ENCODE results near the gene CYP27B1. TPM values are rescaled to one million over a fixed set of nuclear protein-coding genes. Genes with fewer than 3 reads are reported as not detected.

The CYP27B1 gene
- total and polyA plus RNA-seq, 10 of the 15 experiments (the other 5 are each of a cell fraction or from before 2014, with no cell fraction given): 0.10 to 2.7 (median 1.1) TPM

DNA sequence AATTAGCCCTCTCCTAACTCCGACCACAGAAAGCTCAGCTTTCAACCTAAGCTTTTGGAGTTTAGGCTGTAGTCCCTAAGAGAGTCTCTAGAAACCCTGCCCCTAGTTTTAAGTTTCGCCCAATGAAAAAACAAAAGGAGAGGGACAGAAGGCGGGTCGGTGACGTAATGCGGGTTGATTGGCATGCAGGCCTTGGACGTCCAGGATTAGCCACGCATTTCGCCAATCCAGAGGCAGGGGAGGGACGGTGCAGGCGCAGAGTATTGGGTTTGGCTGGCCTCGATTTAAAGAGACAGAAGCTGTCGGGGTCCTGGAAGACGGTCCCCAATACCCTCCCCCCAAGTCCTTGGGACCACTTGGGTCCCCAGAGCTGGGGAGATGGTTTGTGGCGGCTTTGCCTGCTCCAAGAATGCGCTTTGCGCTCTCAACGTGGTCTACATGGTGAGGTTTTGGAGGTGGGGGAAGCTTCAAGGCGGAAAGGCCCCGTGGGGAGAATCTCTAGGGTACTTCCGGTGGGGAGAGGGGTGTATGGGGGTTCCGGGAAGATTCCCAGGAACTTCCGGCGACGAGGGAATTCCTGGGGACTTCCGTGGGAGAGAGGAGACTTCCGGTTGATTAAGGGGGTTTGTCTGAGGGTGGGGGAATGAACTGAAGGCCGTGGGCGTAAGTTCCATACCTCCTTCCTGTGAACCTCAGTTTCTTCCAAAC is 21.9 kb downstream of the CYP27B1 start, which contains the start of gene TSPAN31 (continued):
- TF ChIP-seq EGR1 (IDR thresholded peaks at IDR 0.05; ENCODE audit: borderline replicate concordance in 1 of 2, low read depth in 2 of 2, low read length in 2 of 2) (peak in 1 of 2 experiments; percentile 61; a peak in 1 of 3 replicates), BMI1 (IDR thresholded peaks at IDR 0.05; ENCODE audit: borderline replicate concordance) (no peak), PAX8 (IDR thresholded peaks at IDR 0.05) (no peak), NRF1 (conservative IDR thresholded peaks at IDR 0.05; ENCODE audit: low read depth, low read length) (peak; percentile 43; the same call in 1 of the 2 replicates), ZZZ3 (IDR thresholded peaks at IDR 0.05; ENCODE audit: control insufficient read depth, insufficient read length, low read depth) (no peak), NR2F1 (conservative IDR thresholded peaks at IDR 0.05) (no peak; the same call in 1 of the 2 replicates), SRF (IDR thresholded peaks at IDR 0.05; ENCODE audit: low read depth in 2 of 2, low read length in 2 of 2) (no peak), USF2 (IDR thresholded peaks at IDR 0.05; ENCODE audit: borderline replicate concordance, low read depth, low read length) (no peak), NFYB (IDR thresholded peaks at IDR 0.05; ENCODE audit: insufficient read depth, low read depth, low read length) (peak; percentile 98), NBN (IDR thresholded peaks at IDR 0.05) (no peak), BHLHE40 (IDR thresholded peaks at IDR 0.05; ENCODE audit: borderline replicate concordance in 1 of 2, low read depth in 2 of 2, low read length in 1 of 2) (no peak), FOS (IDR thresholded peaks at IDR 0.05; ENCODE audit: borderline replicate concordance, extremely low read depth, insufficient read length) (peak; percentile 55), MTA2 (IDR thresholded peaks at IDR 0.05; ENCODE audit: low read depth) (0 out of 2 replicates have a peak, but pooled peaks have one; percentile 4), NFXL1 (IDR thresholded peaks at IDR 0.05; ENCODE audit: borderline replicate concordance) (no peak), ZNF384 (IDR thresholded peaks at IDR 0.05; ENCODE audit: borderline replicate concordance, low read depth, low read length) (no peak), GABPA (IDR thresholded peaks at IDR 0.05; ENCODE audit: low read depth) (peak; percentile 84), SMARCA5 (IDR thresholded peaks at IDR 0.05) (0 out of 2 replicates have a peak, but pooled peaks have one; percentile 55), ZBTB33 (IDR thresholded peaks at IDR 0.05) (no peak), POU2F2 (IDR thresholded peaks at IDR 0.05; ENCODE audit: borderline replicate concordance, low read depth, low read length) (no peak), BACH1 (IDR thresholded peaks at IDR 0.05; ENCODE audit: borderline replicate concordance) (no peak)
- TF ChIP-seq, protein P1, sequence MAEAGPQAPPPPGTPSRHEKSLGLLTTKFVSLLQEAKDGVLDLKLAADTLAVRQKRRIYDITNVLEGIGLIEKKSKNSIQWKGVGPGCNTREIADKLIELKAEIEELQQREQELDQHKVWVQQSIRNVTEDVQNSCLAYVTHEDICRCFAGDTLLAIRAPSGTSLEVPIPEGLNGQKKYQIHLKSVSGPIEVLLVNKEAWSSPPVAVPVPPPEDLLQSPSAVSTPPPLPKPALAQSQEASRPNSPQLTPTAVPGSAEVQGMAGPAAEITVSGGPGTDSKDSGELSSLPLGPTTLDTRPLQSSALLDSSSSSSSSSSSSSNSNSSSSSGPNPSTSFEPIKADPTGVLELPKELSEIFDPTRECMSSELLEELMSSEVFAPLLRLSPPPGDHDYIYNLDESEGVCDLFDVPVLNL (IDR thresholded peaks at IDR 0.05; ENCODE audit: low read depth, low read length): no peak
- TF ChIP-seq, protein P2, sequence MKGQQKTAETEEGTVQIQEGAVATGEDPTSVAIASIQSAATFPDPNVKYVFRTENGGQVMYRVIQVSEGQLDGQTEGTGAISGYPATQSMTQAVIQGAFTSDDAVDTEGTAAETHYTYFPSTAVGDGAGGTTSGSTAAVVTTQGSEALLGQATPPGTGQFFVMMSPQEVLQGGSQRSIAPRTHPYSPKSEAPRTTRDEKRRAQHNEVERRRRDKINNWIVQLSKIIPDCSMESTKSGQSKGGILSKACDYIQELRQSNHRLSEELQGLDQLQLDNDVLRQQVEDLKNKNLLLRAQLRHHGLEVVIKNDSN (IDR thresholded peaks at IDR 0.05; ENCODE audit: borderline replicate concordance, extremely low read length, insufficient read depth, low read depth, low read length): no peak
- TF ChIP-seq, protein P3, sequence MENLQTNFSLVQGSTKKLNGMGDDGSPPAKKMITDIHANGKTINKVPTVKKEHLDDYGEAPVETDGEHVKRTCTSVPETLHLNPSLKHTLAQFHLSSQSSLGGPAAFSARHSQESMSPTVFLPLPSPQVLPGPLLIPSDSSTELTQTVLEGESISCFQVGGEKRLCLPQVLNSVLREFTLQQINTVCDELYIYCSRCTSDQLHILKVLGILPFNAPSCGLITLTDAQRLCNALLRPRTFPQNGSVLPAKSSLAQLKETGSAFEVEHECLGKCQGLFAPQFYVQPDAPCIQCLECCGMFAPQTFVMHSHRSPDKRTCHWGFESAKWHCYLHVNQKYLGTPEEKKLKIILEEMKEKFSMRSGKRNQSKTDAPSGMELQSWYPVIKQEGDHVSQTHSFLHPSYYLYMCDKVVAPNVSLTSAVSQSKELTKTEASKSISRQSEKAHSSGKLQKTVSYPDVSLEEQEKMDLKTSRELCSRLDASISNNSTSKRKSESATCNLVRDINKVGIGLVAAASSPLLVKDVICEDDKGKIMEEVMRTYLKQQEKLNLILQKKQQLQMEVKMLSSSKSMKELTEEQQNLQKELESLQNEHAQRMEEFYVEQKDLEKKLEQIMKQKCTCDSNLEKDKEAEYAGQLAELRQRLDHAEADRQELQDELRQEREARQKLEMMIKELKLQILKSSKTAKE (IDR thresholded peaks at IDR 0.05; ENCODE audit: low read depth, poor library complexity, severe bottlenecking): no peak

Data from GM12878 (cell line).